Loucy (cell line): ENCODE results near the gene SMARCB1.

Experiments used
- H2AFZ ChIP-seq: fragments of 200-600 bp; sonication (generic); 2 replicates; pipeline ENCODE4 v1.6.0; 2016; ENCODE audit warnings: antibody characterized with exemption, mild to moderate bottlenecking, low read length, moderate library complexity
- H3F3A ChIP-seq: fragments of 200-600 bp; 2 replicates; pipeline ENCODE4 v1.6.0; 2016; ENCODE audit warnings: antibody characterized with exemption, low read depth, mild to moderate bottlenecking
- H3K27me3 ChIP-seq: fragments of 200-600 bp; sonication (generic); 2 replicates; pipeline ENCODE4 v1.6.1; 2014; ENCODE audit warnings: low read length, mild to moderate bottlenecking; ENCODE audit not compliant: insufficient read depth, poor library complexity, severe bottlenecking
- H3K36me3 ChIP-seq: fragments of 200-600 bp; sonication (generic); 2 replicates; pipeline ENCODE4 v1.6.1; 2016; ENCODE audit warnings: low read length; ENCODE audit not compliant: insufficient read depth
- H3K4me1 ChIP-seq: fragments of 200-600 bp; sonication (generic); 2 replicates; pipeline ENCODE4 v1.5.1; 2014; ENCODE audit warnings: low read length, mild to moderate bottlenecking; ENCODE audit not compliant: insufficient read depth, poor library complexity, severe bottlenecking
- H3K4me2 ChIP-seq: fragments of 200-600 bp; sonication (generic); 2 replicates; pipeline ENCODE4 v1.6.0; 2014; ENCODE audit warnings: antibody characterized with exemption, low read length, low read depth, mild to moderate bottlenecking; ENCODE audit not compliant: poor library complexity, severe bottlenecking
- H3K4me3 ChIP-seq: fragments of 200-600 bp; sonication (generic); 2 replicates; pipeline ENCODE4 v1.5.1; 2014; ENCODE audit warnings: low read length, mild to moderate bottlenecking, mixed read lengths; ENCODE audit not compliant: poor library complexity, severe bottlenecking
- H3K79me2 ChIP-seq: fragments of 200-600 bp; sonication (generic); 2 replicates; pipeline ENCODE4 v1.6.1; 2014; ENCODE audit warnings: low read length; ENCODE audit not compliant: insufficient read depth
- H3K9ac ChIP-seq: fragments of 200-600 bp; sonication (generic); 2 replicates; pipeline ENCODE4 v1.6.0; 2014; ENCODE audit warnings: mild to moderate bottlenecking, low read depth, low read length, moderate library complexity; ENCODE audit not compliant: poor library complexity, severe bottlenecking
- H3K9me2 ChIP-seq: fragments of 200-600 bp; sonication (generic); replicated peaks from 2 replicates; pipeline ENCODE4 v1.6.1; 2016; ENCODE audit warnings: low read depth, low read length, mixed read lengths
- H3K9me3 ChIP-seq: fragments of 200-600 bp; sonication (generic); 2 replicates; pipeline ENCODE4 v1.6.1; 2014; ENCODE audit warnings: mild to moderate bottlenecking, antibody characterized with exemption, low read length, low read depth; ENCODE audit not compliant: insufficient read depth
- H4K20me1 ChIP-seq: fragments of 200-600 bp; sonication (generic); 2 replicates; pipeline ENCODE4 v1.6.0; 2014; ENCODE audit warnings: antibody characterized with exemption, low read length, mild to moderate bottlenecking; ENCODE audit not compliant: insufficient read depth, poor library complexity, severe bottlenecking
- EZH2phosphoT487 ChIP-seq: fragments of 200-600 bp; IDR thresholded peaks from 2 replicates; pipeline ENCODE4 v1.6.1; 2018; ENCODE audit warnings: antibody characterized with exemption, mild to moderate bottlenecking, moderate library complexity, borderline replicate concordance
- TF ChIP-seq, protein P1 (sequence below): fragments of 200-600 bp; sonication (generic); conservative IDR thresholded peaks from 2 replicates; pipeline ENCODE4 v1.5.1; 2014; ENCODE audit warnings: mild to moderate bottlenecking, antibody characterized with exemption, low read length

The SMARCB1 gene

DNA sequence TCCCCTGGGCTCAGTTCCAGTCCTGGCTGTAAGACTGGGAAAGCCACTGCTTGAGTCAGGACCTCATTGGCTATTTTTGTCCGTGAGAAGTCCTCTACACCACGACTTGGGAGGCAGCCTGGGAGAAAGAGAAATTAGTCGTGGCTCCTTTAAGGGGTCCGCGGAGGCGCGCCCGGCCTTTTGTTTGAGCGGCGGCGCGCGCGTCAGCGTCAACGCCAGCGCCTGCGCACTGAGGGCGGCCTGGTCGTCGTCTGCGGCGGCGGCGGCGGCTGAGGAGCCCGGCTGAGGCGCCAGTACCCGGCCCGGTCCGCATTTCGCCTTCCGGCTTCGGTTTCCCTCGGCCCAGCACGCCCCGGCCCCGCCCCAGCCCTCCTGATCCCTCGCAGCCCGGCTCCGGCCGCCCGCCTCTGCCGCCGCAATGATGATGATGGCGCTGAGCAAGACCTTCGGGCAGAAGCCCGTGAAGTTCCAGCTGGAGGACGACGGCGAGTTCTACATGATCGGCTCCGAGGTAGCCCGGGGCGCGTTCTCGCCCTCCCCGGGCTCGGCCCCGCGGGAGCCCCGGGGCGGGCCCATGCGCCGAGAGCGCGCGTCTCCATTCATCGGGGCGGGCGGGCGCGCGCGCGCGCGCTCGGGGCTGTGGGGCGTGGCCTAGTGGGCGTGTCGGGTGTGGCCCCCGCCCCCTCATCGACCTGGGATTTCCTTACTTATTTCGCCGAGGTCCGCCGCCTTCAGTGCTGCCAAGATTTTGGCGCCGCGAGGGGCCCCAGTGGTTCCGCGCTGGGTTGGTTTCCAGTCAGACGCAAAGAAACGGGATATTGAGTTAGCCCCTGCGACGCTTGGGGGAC is at the start of gene SMARCB1:
SMARCB1 (plus strand) TSS at position 215 of the 848 bp plus-strand sequence; CDS start at position 419, 204 bp downstream.
- Histone ChIP-seq H3K4me2 (peak within 1 kb of the TSS; percentile 97), H3K27me3 (no peaks in the 10 kb centered on the region), H2AFZ (peak within 1 kb of the TSS; percentile 95), H4K20me1 (peaks cover 47% of the 10 kb centered on the region), H3K4me3 (peak within 1 kb of the TSS; percentile 92), H3F3A (no peaks in the 10 kb centered on the region), H3K36me3 (peaks cover 10% of the 10 kb centered on the region; the same call in 1 of the 2 replicates), H3K79me2 (peaks cover 47% of the 10 kb centered on the region), H3K4me1 (peaks cover 46% of the 10 kb centered on the region), H3K9ac (peak within 1 kb of the TSS; percentile 98), H3K9me2 (no peaks in the 10 kb centered on the region), H3K9me3 (no peaks in the 10 kb centered on the region)
- TF ChIP-seq, protein P1, sequence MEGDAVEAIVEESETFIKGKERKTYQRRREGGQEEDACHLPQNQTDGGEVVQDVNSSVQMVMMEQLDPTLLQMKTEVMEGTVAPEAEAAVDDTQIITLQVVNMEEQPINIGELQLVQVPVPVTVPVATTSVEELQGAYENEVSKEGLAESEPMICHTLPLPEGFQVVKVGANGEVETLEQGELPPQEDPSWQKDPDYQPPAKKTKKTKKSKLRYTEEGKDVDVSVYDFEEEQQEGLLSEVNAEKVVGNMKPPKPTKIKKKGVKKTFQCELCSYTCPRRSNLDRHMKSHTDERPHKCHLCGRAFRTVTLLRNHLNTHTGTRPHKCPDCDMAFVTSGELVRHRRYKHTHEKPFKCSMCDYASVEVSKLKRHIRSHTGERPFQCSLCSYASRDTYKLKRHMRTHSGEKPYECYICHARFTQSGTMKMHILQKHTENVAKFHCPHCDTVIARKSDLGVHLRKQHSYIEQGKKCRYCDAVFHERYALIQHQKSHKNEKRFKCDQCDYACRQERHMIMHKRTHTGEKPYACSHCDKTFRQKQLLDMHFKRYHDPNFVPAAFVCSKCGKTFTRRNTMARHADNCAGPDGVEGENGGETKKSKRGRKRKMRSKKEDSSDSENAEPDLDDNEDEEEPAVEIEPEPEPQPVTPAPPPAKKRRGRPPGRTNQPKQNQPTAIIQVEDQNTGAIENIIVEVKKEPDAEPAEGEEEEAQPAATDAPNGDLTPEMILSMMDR: no peak
- TF ChIP-seq EZH2phosphoT487: no peak

DNA sequence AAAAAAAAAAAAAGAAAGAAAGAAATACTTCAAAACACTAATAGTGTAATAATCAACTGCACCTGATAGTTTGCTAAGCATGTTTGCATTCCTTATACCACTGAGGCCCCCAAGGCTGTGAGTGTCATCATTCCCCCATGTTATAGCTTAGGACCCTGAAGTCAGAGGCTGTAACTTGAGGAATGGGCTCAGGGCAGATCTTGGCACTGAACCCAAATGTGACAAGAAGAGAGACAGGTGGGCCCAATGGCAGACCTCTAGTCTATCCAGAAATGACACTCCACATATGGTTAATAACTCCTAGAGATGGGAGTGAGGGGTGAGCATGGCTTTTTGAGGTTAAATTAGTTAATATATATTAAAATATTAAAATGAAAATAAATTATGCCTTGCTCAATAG is 49.1 kb upstream of the SMARCB1 start:
- H3K9me2 ChIP-seq: no peaks in the 10 kb centered on the region

DNA sequence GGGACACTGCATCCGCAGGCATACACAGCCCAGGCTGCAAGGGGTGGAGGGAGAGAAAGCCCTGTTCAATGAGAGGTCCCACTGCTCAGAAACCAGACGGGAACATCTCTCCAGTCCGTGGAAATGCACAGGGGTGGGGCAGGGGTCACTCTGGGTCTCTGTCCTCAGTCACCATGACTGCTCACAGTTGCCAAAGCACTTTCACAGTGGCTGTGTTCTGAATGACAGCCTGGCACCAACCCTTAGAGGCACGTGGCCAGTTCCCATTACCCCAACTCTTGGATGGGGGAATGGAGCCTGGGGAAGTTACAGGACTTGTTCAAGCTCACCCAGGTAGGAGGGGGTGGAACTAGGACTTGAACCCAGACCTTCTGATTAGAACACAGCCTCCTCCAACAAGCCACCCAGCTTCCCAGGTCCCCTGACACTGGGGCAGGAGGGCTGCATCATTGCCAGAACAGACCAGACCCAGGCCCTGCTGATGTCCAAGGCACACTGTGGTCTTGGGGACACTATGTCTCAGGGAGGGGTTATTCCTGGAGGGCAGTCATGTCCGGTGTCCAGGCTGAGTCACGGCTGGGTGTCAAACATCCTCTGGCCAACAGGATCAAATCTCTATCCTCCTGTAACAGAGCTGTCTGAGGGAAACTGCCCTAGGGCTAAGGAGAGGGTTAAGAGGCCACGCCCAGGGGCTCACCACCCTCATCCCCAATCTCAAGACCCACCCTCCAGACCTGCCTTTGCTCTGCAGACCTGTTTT is 44.1 kb upstream of the SMARCB1 start:
- Histone ChIP-seq H3K27me3 (no peaks in the 10 kb centered on the region), H3K9me3 (no peaks in the 10 kb centered on the region), H3K9ac (no peak overlapping the region), H3K4me2 (no peak overlapping the region), H3F3A (no peaks in the 10 kb centered on the region), H3K36me3 (peaks cover 21% of the 10 kb centered on the region; the same call in 1 of the 2 replicates), H3K4me3 (no peak overlapping the region), H2AFZ (no peak overlapping the region), H3K9me2 (no peaks in the 10 kb centered on the region), H3K4me1 (no peaks in the 10 kb centered on the region), H3K79me2 (peaks cover 10% of the 10 kb centered on the region; the same call in 1 of the 2 replicates), H4K20me1 (no peaks in the 10 kb centered on the region)
- TF ChIP-seq, protein P1: no peak

More for the DNA sequence above, 49.1 kb upstream of the SMARCB1 start:
- H3K36me3 ChIP-seq: peaks cover 3% of the 10 kb centered on the region; the same call in 1 of the 2 replicates
- H4K20me1 ChIP-seq: no peaks in the 10 kb centered on the region
- H2AFZ ChIP-seq: no peak overlapping the region
- no peak overlapping the region for H3K9ac ChIP-seq
- no peak overlapping the region for H3K4me2 ChIP-seq
- H3F3A ChIP-seq: no peaks in the 10 kb centered on the region
- H3K4me3 ChIP-seq: no peak overlapping the region
- no peak for TF ChIP-seq EZH2phosphoT487
- TF ChIP-seq, protein P1: no peak
- H3K79me2 ChIP-seq: no peaks in the 10 kb centered on the region
- H3K4me1 ChIP-seq: no peaks in the 10 kb centered on the region
- H3K9me3 ChIP-seq: no peaks in the 10 kb centered on the region
- H3K27me3 ChIP-seq: no peaks in the 10 kb centered on the region
